ENCODE results near the gene WNT7B.

DNA sequence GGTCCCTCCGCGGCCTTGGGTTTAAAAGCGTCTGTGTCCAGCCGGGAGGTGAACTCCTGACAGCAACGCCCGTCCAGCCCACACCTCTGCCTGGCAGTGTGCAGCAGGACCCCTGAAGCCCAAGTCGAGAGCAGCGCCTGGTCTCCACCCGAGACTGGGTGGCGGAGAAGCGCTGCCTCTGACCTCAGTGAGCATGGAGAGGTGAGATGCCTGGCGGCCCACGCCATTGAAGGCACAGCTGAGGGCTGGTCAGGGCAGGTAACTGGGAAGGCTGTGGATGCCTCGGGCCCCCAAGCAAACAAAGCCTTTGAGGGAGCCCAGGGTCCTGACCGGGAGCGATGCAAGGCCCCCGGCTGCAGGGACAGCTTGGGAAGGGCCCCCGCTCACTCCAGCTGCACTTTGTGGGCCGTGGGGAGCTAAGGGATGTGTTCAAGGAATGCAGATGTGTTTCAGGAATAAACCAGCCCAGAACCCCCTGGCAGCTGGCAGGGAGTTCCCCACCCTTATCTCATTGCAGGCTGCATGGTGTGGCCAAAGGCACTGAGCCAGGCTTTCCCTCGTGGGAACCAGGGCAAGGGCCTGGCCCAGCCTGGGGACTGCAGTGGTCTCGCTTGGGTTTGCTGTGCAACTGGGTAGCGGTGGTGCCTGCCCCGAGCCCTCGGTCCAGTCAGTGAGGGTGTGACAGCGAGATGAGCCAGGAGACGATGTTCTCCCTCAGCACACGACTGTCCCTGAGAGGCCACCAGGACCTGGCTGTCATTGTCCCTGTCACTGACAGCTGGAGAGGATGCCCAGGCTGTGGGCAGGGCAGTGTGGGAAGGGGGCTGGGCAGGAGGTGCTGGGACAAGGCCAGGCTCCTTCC lies 92.5 kb downstream of the WNT7B start:
- no peak for TF ChIP-seq POLR2A (IDR thresholded peaks at IDR 0.05)
- TF ChIP-seq, protein P1, sequence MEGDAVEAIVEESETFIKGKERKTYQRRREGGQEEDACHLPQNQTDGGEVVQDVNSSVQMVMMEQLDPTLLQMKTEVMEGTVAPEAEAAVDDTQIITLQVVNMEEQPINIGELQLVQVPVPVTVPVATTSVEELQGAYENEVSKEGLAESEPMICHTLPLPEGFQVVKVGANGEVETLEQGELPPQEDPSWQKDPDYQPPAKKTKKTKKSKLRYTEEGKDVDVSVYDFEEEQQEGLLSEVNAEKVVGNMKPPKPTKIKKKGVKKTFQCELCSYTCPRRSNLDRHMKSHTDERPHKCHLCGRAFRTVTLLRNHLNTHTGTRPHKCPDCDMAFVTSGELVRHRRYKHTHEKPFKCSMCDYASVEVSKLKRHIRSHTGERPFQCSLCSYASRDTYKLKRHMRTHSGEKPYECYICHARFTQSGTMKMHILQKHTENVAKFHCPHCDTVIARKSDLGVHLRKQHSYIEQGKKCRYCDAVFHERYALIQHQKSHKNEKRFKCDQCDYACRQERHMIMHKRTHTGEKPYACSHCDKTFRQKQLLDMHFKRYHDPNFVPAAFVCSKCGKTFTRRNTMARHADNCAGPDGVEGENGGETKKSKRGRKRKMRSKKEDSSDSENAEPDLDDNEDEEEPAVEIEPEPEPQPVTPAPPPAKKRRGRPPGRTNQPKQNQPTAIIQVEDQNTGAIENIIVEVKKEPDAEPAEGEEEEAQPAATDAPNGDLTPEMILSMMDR (IDR thresholded peaks at IDR 0.05), result no peak

All from Peyer's patch (tissue), 4 donors.